Measurements from ENCODE around the gene GNB3.
"Not testable (repeated sequence)": the region's sequence is repeated elsewhere in the genome, so short reads cannot be mapped to it uniquely, and the experiment has no call there.

Gene GNB3

DNA sequence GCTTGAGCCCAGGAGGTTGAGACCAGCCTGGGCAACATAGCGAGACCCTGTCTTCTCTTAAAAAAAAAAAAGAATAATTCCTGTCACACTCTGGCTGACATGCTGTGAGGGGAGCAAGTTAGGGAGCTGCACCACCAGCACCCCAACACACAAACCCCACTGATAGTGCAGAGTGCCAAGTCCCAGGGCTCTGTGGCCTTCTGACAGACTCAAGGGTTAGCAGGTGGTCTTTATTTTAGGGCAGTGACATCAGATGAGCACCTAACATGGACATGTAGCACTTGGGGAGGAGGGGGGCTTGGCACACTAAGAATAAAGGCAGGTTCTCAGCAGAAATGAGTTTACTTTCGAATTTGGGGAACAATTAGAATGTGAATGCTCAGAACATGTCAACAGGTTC lies 18.1 kb downstream of the GNB3 start:
- H3K4me3 ChIP-seq (ENCODE audit: low read depth, low read length), result no peak overlapping the region
- TF ChIP-seq, protein P1, sequence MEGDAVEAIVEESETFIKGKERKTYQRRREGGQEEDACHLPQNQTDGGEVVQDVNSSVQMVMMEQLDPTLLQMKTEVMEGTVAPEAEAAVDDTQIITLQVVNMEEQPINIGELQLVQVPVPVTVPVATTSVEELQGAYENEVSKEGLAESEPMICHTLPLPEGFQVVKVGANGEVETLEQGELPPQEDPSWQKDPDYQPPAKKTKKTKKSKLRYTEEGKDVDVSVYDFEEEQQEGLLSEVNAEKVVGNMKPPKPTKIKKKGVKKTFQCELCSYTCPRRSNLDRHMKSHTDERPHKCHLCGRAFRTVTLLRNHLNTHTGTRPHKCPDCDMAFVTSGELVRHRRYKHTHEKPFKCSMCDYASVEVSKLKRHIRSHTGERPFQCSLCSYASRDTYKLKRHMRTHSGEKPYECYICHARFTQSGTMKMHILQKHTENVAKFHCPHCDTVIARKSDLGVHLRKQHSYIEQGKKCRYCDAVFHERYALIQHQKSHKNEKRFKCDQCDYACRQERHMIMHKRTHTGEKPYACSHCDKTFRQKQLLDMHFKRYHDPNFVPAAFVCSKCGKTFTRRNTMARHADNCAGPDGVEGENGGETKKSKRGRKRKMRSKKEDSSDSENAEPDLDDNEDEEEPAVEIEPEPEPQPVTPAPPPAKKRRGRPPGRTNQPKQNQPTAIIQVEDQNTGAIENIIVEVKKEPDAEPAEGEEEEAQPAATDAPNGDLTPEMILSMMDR (IDR thresholded peaks at IDR 0.05; ENCODE audit: control insufficient read depth, extremely low read depth, insufficient read depth), result no peak
- DNase-seq (ENCODE audit: low read depth), result no peak

DNA sequence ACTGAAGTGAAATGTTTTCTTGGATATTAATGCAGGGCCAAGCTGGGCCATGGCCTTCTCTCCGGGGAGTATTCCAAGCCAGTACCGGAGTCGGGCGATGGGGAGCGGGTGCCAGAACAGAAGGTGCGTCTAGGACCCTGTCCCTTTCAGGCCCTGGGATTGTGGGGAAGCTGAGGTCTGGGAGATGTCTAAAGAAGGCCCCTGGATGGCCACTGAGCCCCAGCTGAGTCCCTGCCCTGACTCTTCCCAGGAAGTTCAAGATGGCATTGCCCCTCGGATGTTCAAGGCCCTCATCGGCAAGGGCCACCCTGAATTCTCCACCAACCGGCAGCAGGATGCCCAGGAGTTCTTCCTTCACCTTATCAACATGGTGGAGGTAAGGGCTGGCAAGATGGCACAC lies 19.4 kb downstream of the GNB3 start:
- TF ChIP-seq, protein P1 (IDR thresholded peaks at IDR 0.05; ENCODE audit: control insufficient read depth, extremely low read depth, insufficient read depth), result no peak
- H3K4me3 ChIP-seq (ENCODE audit: low read depth, low read length), result no peak overlapping the region
- no peak for DNase-seq (ENCODE audit: low read depth)

DNA sequence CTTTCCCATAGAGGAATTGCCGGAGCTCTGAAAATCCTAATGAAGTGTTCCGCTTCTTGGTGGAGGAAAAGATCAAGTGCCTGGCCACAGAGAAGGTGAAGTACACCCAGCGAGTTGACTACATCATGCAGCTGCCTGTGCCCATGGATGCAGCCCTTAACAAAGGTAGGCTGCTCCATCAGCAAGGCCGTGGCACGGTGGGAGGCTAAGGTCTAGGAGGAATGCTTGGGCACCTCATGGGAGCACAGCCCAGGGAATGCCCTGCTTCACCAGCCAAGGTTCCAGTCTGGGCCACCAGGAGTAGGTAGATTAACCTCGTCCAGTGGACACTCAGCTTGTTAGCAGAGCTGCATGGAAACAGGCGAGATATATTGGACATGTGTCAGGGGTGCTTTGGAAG lies 20.2 kb downstream of the GNB3 start:
- TF ChIP-seq, protein P1 (IDR thresholded peaks at IDR 0.05; ENCODE audit: control insufficient read depth, extremely low read depth, insufficient read depth), result no peak

DNA sequence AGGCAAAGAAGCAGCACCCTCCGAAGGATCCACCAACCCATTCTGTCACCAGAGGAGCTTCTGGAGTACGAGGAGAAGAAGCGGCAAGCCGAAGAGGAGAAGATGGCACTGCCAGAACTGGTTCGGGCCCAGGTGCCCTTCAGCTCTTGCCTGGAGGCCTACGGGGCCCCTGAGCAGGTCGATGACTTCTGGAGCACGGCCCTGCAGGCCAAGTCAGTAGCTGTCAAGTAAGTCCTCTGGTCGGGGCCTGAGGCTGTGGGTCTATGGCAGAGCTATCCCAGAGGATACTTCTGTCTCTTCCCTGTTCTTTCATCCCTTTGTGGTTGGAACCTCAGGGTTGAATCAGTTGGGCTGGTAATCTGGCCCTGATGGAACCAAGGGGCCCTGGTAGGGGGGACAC lies 20.7 kb downstream of the GNB3 start:
- no peak overlapping the region for H3K4me3 ChIP-seq (ENCODE audit: low read depth, low read length)
- no peak for DNase-seq (ENCODE audit: low read depth)
- TF ChIP-seq, protein P1 (IDR thresholded peaks at IDR 0.05; ENCODE audit: control insufficient read depth, extremely low read depth, insufficient read depth), result no peak

More for the DNA sequence above, 20.2 kb downstream of the GNB3 start:
- DNase-seq (ENCODE audit: low read depth), result no peak
- no peak overlapping the region for H3K4me3 ChIP-seq (ENCODE audit: low read depth, low read length)

DNA sequence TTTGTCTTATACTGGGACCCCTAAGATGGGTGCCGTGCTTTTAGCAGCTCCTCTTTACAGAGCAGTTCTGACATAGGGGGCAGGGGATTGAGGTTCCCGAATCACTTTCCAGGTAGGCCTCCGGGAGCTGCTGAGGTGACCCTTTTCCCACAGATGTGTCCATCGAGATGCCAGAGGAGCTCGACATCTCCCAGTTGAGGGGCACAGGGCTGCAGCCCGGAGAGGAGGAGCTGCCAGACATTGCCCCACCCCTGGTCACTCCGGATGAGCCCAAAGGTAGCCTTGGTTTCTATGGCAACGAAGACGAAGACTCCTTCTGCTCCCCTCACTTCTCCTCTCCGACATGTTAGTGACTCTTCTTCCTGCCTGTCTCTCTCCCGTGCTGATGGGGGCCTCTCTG lies 22.3 kb downstream of the GNB3 start:
- H3K4me3 ChIP-seq (ENCODE audit: low read depth, low read length), result no peak overlapping the region
- TF ChIP-seq, protein P1 (IDR thresholded peaks at IDR 0.05; ENCODE audit: control insufficient read depth, extremely low read depth, insufficient read depth), result no peak
- no peak for DNase-seq (ENCODE audit: low read depth)

DNA sequence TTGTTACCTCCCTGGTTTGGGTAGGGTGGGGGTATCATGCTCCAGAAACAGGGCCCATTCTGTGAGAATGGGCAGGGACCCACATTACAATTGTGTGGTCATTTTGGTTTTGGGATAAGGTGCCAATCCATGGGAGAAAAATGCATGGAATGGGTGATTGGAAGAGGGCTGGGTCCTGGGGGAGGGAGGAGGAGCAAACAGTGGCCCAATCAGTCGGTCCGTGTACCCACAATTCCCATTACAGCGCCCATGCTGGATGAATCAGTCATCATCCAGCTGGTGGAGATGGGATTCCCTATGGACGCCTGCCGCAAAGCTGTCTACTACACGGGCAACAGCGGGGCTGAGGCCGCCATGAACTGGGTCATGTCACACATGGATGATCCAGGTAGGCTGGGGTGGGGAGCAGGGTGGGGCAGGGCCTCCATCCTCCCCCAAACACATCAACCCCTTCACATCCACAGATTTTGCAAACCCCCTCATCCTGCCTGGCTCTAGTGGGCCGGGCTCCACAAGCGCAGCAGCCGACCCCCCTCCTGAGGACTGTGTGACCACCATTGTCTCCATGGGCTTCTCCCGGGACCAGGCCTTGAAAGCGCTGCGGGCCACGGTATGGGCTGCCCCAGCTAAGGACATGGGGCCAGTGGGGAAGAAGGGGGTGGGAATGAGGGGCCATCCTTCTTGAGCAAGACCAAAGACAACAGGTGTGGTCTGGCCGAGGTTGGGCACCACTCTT lies 23.0 kb downstream of the GNB3 start:
- DNase-seq (ENCODE audit: low read depth), result no peak
- no peak overlapping the region for H3K4me3 ChIP-seq (ENCODE audit: low read depth, low read length)
- TF ChIP-seq, protein P1 (IDR thresholded peaks at IDR 0.05; ENCODE audit: control insufficient read depth, extremely low read depth, insufficient read depth), result no peak

DNA sequence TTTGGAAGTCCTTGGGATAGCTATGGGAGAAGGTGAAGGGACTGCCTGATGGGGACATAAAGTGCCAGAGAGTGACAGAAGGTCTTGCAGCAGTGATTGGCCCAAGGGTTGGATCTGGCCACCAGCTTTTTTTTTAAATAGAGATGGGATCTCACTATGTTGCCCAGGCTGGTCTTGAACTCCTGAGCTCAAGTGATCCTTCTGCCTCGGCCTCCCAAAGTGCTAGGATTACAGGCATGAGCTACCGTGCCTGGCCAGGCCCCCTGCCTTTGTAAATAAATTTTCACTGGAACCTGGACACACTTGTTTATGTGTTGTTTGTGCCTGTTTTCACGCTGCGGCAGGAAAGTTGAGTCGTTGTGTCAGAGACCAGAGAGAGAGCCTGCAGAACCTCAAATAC lies 24.6 kb downstream of the GNB3 start:
- not testable (repeated sequence) for H3K4me3 ChIP-seq (ENCODE audit: low read depth, low read length); DNase-seq (ENCODE audit: low read depth)
